SU-DHL-6 (cell line): ENCODE measurements around the gene SUMO2.

Source experiments
- CTCF ChIP-seq: fragments of 200-600 bp; sonication (generic); IDR thresholded peaks from one replicate; pipeline ENCODE4 v1.5.1; 2017; ENCODE audit warnings: antibody characterized with exemption, mild to moderate bottlenecking, low read length, moderate library complexity; ENCODE audit not compliant: insufficient read depth, poor library complexity, severe bottlenecking
- EZH2phosphoT487 ChIP-seq: fragments of 200-600 bp; sonication (generic), shearing (Covaris generic); conservative IDR thresholded peaks from 2 replicates; pipeline ENCODE4 v1.6.1; 2018; ENCODE audit warnings: mild to moderate bottlenecking, antibody characterized with exemption, low read length, moderate library complexity, mixed read lengths

GRCh38 chr17:75176625-75177024 lies 6.1 kb downstream of the SUMO2 start:
- TF ChIP-seq CTCF, result no peak
- no peak for TF ChIP-seq EZH2phosphoT487
